NCI-H2227 (cell line): ENCODE measurements around the gene ZDHHC14.

ENCODE experiments used
- DNase-seq: peaks from one replicate; lab custom pipeline; 2025; ENCODE audit not compliant: unreplicated experiment; lab: John Stamatoyannopoulos, UW

The ZDHHC14 gene

DNA sequence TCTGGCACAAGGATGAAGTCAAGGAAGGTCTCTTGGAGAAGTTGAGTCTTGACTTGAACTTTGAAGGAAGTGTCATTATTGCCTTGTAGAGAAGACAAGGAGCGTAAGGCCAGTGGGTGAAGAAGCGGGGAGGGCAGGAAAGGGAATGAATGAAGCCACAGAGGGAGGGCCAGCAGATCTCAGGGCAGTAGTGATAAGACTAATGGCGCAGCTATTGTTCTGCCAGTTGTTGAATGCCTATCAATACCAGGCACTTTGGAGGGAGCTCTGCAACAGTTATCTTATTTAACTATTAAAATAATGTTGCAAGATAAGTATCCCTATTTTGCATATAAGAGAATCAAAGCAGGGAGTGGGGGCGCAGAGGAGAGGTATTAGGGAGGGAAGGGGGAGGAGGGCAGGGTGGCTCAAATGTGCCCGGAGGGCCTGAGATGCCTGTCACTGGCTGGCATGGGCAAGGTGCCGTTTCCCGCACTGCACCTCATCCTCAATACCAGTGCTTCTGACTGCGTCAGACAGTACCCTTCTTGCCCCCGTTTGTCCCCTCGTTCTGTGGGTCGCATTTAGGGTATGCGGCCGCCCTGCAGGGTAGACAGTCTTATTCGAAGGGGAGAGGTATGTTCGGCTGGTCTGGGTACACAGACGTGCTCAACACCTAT lies 109.8 kb downstream of the ZDHHC14 start:
- no peak for DNase-seq

DNA sequence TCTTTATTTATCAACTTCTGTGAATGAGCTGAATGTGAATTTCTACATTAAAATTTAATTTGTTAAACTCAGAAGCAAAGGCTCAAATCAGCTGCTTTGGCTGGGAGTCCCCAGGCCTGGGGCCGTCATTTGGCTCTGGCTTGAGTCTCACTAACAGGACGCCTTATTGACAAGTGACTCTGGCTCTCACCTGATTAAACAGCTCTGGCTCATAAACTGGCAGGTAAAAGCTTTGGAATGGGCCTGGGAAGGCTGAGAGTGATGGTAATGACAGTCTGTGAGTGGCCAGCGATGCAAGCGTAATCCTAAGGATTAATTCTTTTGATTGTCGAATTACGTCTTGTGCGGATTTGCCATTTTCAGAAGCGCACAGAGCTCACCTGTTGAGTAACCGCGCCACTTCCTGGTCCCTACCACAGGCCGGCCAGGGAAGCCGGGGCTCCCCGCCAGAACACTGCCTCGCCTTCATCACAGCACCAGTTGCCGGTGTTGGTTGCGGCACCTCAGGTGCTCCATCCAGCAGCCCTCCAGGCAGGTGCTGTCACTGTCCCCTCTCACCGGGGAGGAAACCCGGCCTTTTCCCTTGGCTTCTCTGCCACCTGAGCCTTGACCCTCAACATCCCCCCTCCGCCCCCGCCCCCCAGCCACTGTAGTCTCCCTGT lies 110.7 kb downstream of the ZDHHC14 start:
- DNase-seq, result no peak

DNA sequence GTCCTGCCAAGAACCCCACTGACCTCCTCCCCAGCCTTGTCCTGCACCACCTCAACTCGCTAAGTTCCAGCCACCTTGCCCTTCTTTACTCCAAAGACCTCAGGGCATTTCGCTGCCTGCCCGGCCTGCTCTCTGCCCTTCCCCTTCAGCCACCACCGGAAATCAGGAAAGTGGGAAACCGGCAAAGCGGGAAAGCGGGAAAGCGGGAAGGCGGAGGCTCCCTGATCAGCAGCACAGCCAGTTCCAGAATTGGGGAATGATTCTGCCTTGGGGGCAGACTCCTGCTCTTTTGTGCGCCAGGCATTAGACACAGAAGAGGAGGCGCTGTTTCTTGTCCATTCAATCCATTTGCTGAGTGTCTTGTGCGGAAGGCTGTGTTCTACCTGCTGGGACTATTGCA lies 111.3 kb downstream of the ZDHHC14 start:
- DNase-seq, result no peak

DNA sequence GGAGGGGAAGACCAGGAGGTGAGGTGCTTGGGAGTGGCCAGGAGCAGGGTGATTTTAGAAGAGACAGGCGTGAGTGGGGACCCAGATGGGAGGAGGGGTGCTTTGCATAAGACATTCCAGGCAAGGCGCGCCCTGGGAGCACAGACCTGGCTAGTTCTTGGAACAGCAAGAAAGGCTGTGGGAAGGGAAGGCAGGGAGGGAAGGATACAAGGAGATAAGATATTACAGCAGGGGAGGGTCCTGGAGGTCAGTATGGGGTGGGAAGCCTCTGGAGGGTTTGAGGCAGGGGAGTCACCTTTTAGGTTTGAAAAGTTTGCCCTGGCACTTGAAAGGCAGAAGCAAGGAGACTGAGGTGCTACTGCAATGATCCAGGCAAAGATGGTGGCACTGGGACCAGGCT lies 111.8 kb downstream of the ZDHHC14 start:
- no peak for DNase-seq

DNA sequence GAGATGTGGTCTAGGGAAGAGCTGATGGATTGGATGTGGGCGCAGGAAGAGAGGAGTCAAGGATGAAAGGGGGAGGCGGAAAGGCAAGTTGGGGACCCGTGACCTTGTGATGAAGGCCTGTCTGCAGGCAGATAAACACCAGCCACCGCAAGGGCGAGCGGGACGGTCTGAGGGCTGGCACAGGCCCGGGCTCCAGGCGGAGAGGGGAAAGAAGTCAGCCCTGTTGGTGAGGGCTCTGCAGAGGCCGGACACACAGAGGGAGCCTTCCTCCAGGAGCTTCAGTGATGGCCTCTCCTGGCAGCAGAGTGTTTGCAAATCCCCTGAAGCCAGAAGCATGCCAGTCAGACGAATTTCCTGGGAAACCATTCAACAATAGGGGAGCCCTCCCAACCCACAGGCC lies 112.2 kb downstream of the ZDHHC14 start:
- DNase-seq, result no peak

DNA sequence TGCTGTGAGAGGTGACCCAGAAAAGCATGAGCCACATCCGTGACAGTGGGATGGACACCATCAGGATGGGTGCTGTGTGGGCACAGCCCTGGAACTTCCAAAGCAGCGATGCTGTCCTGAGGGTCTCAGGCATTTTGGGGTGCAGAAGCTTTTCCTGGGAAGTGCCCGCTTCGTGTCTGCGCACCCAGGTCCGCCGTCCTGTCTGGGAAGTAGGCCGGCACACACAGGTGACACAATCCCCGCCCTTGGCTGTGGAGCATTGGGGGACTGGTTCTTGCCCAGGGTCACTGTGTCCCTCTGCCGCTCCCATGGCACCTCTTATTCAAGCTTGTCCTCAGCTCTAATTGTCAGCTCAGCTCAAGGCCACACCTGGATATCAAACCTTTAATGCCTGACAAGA lies 112.6 kb downstream of the ZDHHC14 start:
- no peak for DNase-seq

DNA sequence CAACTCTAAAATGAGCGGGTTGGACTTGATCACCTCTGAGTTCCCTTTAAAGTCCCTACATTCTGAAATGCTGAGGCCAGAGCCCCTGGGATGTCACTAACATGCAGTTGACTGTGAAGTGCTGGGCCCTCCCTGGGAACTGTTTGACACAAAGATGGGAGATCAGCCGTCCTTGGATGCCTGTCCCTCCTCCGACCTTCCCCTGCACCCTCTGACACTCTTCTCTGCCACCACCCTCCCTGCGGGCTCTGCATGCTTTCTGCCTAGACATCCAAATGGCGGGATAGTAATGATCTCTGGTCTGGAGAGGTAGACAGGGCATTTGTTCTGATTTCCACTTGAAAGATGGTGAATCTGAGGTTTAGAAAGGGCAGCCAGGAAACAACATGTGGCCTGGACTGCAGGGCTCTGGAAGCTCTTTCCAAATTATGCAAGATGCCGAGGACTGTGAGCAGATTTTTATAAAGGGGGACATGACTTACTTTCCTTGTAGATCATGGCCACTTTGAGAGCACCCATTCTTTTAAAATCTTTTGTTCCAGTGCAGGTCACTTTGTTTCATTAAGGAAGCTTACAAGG lies 113.2 kb downstream of the ZDHHC14 start:
- DNase-seq, result no peak

DNA sequence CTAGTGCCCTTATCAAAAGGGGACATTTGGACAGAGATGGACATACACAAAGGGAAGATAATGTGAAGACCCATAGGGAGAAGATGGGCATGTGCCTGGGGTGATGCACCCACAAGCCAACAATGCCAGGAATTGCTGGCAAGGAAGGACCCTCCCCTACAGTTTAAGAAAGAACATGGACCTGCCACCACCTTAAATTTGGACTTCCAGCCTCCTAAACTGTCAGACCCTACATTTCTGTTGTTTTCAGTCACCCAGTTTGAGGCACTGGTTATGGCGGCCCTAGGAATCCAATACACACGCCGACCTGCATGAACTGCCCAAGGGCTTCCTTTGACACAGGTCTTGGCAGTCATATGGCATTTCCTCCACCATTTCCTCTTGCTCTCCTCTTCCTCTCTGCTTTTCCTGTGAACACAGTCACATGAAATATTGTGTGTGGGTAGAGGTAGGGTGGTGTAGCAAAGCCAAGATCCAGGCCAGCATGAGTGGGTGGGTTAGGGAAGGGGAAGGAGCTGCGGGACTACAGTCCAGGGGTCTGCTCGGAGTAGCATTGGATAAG lies 115.6 kb downstream of the ZDHHC14 start:
- no peak for DNase-seq

DNA sequence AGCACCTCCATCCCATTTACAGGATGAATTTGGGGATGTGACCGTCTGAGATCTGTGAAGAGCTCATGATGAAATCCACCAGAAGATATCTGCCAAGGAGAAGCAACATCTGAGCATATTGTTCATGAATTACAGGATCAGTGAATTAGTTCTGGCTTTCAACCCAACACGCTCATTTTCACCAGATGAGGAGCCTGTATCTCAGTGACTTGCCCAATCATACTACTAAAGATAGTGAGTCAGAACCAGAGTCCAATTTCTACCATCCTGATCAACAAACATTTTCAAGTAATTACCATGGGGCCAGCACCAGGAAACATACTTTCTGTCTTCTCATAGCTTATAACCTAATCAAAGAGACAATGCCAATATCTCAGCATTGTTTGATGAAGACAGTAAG lies 116.6 kb downstream of the ZDHHC14 start:
- no peak for DNase-seq

DNA sequence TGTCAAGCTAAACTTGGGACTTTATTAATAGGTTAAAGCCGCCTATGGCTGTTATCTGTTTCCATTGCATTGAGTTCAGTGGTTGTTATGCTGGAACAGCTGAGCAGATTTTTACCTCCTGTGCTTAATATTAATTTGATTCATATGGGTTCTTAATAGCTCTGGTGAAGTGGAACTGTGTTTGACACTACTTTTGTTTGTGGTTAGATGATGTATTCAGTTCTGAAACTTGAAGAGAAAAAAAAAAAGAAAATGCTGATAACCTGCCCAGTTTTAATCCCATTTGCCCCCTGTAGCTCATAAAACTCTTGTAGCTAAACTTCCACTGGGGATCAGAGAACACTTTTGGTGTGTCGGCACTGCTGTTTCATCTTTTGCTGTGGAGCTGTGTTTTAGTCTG lies 117.8 kb downstream of the ZDHHC14 start:
- no peak for DNase-seq

DNA sequence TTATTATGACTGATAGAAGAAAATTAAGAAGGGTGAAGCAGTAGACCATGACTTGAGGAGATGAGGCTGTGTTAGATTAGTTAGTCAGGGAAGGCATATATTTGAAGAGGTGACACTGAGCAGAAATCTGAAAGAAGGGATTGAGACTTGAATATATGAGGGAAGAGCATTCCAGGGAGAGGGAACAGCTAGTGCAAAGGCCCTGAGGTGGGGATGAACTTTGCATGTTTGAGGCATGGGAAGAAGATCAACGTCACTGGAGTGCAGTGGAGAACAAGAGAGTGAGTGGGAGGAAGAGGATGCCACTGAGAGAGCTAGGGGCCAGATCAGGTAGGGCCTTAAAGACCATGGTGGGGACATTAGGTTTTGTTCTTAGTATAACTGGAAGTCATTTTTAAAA lies 119.0 kb downstream of the ZDHHC14 start:
- no peak for DNase-seq

DNA sequence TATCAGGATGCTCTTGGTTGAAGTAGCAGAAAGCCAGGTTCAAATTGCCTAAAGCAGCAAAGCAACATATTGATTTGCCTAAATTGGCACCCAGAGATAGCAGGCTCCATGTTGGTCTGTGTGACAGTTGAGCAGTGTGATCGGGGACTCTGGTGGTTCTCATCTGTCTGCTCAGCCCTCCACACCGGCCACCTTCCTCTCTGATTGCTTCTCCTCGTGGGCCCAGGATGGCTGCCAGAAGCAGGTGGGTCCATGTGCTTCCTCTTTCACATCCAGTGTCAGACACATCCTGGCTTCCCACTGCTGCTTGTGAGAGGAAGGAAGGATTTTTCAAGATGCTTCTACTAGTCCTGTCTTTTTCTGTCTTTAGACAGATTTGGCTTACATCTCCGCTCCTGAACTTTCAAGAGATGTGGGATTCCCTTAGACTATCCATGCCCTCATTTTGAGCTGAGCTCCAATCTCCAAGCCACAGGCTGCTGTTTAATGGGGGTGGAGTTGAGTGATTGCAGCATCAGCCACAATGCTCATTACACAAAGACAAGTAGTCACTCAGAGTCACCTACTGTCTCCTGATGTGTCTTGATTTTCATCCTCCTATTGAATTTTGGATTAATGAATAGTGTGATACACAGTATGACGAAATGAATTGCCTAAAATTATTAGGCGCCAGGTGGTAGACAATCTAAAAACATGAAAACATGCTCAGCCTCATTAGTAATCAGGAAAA lies 122.2 kb downstream of the ZDHHC14 start:
- DNase-seq, result no peak

DNA sequence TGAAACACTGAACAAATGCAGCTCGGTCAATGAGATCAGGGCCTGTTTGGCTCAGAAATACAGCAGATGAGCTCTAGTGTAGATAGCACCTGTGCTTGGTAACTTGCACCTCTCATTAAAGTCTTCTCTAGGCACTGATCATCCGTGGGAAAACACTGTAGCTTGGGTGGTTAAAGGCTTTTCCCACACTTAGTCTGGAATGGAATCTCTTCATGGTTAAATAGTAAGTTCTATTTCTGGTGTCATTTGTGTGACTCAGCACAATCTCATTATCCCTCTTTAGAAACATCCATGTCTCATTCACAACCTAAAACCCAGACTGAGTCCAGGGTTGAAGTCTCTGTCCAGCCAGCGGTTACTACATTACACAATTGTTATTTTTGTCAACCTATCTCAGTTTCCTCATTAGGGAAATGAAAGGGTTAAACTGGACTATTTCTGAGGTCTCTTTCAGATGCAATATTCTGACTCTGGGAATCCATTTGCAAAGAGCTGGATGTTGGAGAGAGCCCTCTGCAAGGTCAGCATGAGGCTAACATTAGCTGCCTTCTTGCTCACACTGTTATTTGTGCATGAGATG lies 125.0 kb downstream of the ZDHHC14 start:
- no peak for DNase-seq

DNA sequence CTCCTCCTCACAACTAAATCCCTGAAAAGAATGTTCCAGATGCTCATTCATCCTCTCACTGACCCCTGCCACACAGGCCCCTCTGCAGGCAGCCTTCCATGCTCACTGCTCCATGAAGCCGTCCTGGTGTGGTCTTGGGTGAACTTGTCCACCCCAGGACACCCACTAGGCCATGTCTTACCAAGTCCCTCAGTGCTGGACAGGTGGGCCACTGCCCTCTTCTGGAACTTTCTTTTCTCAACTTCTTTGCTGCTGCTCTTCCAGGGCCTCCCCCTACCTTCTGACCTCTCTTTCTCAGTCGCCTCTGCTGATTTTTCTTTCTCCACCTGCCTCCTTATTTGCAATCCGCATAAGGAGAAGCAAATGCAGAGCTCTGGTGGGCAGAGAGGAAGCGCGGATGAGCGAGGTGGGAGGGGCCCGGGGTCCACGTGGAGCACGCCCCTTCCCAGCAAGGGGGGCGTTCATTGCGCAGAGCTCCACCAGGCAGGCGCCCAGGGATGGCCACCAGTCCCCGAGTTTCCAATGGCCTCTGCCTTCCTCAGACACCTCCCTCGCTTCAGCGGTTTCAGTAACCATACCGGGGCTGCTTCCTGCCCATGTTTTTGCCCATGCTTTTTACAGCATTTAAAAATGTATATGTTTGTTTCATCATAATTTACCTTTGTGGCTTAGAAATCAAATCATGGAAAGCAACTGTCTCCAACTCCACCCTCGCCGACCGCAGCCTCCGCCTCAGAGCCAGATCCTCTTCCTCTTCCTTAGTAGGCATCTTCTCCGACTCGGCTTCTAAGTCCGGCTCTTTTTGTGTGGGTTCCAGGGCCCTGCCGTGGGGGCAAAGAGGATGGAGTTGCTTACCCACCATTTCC lies 129.6 kb downstream of the ZDHHC14 start:
- DNase-seq, result no peak

DNA sequence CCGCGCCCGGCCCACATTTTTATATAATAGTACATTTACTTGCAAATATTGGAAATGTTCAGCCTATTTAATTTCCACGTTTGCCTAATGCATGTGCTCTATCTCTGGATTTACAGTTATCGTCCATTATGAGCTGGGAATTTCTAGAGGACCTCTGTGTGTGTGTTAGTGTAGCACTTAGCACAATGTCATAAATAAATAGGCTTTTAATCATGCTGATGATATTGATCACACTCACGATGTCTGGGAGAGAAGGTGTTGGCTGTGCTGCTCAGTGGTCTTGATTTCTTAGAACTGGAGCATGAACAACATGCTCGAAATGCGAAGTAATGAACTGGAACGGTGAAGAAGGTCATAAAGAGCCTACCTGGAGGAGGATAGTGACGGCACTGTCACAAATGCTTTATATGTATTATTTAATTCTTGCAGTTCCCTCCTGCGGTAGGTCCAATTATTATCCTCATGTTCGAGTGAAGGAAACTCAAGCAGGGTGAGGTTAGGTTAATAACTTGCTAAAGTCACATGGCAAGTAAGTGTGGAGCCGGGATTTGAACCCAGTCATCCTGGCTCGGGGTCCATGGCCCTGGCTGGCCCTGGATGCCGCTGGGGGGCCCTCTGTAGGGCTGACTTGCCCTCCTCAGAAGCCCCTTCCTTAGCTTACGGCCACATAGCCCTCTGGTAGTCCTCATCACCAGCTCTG lies 130.8 kb downstream of the ZDHHC14 start:
- DNase-seq, result no peak

DNA sequence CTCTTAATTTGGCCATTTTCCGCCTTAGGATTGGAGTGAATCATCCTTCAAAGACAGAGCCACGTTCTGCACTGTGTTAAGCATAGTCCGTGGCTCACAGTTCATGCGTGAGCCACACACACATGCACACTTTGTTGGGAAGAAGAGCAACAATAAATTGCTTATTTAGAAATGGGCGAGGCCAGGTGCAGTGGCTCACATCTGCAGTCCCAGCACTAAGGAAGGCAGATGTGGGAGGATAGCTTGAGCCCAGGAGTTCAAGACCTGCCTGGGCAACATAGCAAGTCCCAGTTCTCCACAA lies 131.3 kb downstream of the ZDHHC14 start:
- no peak for DNase-seq

DNA sequence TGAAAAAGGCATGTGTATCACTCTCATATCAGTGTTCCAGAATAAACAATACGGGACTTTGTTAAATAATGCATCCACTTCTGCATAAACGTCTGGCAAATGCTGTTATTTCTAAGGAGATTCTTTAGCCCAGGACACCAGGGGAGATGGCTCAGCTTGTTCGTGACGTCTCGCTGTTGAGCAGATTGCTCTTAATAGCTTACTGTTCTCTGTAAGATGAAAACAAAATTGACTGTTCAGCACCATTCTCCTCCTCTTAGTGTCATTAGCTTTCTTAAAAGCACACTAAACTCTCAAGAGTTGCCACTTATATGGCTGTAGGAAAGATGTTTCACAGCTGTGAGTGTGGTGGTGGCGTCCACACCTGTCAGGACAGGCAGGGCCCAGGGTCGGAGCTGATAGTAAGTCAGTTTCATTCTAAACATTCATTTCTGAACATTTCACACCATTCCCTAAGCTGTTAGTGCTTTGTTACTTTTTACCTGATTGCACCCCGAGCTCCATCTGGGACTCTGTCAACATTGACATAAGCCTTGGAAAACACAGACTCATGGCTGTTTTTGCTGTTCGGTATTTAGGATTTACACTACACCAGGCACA lies 132.1 kb downstream of the ZDHHC14 start:
- DNase-seq, result peak; percentile 61

DNA sequence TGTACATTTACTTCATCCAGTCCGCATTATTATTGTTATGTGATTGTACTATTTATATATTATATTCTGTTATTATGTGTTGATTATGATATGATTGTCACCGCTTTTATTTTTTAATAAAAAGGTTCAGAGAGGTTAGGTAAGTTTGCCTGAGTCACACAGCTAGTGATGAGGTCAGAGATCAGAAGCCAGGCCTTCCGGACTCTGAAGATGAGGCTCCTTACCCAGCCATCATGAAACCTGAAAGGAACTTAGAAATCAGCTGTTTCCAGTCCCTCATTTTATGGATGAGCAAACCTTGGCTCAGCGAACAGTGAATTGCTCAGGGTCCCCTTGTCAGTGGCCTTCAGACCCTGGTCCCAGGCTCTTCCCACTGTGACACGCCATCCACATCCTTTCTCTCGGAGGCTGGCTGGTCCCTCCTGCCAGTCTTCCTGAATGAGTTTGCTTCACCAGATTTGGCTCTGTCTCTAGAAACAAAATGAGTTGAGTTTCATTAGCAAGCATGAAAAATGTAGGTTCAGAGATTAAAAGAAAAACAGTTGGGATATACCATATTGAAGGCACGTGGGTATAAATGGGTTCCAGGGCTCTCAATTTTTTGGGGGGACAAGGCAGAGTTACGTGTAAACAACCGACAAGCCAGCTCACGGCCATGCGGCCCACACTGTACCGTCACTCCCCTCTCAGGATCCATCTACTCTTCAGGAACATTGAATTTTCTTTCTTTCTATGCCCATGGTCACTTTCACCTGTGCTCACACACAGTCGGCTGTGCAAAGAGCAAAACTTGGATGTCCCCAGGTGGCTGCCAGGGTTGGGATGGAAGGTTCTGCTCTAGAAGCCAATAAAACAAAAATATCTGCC lies 132.9 kb downstream of the ZDHHC14 start:
- no peak for DNase-seq
